Activated CD4-positive, alpha-beta T cell treated with anti-CD3 and anti-CD28 coated beads for 24 hours (primary cell): ENCODE results near the gene XRN1.
"Not testable (repeated sequence)": the region's sequence is repeated elsewhere in the genome, so short reads cannot be mapped to it uniquely, and the experiment has no call there.

Experiments used
- DNase-seq, 2 donors: peaks; one replicate each; pipeline ENCODE4 v3.0.0-alpha.2; 2020; ENCODE audit warnings: low read depth in 2 of 2

XRN1 gene

GRCh38 chr3:142337994-142338393 lies 109.8 kb downstream of the XRN1 start:
- DNase-seq = no peak

- DNase-seq = no peak
Measured at GRCh38 chr3:142332390-142332789, 115.4 kb downstream of the XRN1 start.

GRCh38 chr3:142324275-142324953 lies 123.4 kb downstream of the XRN1 start:
- DNase-seq = not testable (repeated sequence)

GRCh38 chr3:142319912-142320311 lies 127.9 kb downstream of the XRN1 start:
- no peak for DNase-seq

GRCh38 chr3:142319094-142319493 lies 128.7 kb downstream of the XRN1 start:
- DNase-seq = no peak

GRCh38 chr3:142318331-142318730 lies 129.5 kb downstream of the XRN1 start:
- no peak for DNase-seq

- DNase-seq = not testable (repeated sequence)
Measured at GRCh38 chr3:142315978-142316388, 131.9 kb downstream of the XRN1 start.

GRCh38 chr3:142315083-142315482 lies 132.8 kb downstream of the XRN1 start:
- DNase-seq = no peak

- DNase-seq = no peak
Measured at GRCh38 chr3:142310439-142310838, 137.4 kb downstream of the XRN1 start.

GRCh38 chr3:142302847-142303246 lies 145.0 kb downstream of the XRN1 start:
- not testable (repeated sequence) for DNase-seq

GRCh38 chr3:142298626-142299025 lies 149.2 kb downstream of the XRN1 start:
- no peak for DNase-seq

- DNase-seq = no peak
Measured at GRCh38 chr3:142296507-142296906, 151.3 kb downstream of the XRN1 start.

GRCh38 chr3:142287866-142288638 lies 159.8 kb downstream of the XRN1 start:
- DNase-seq = no peak

- DNase-seq = no peak
Measured at GRCh38 chr3:142285083-142285517, 162.7 kb downstream of the XRN1 start.

GRCh38 chr3:142282503-142282902 lies 165.3 kb downstream of the XRN1 start:
- DNase-seq = no peak

- DNase-seq = no peak
Measured at GRCh38 chr3:142281474-142281873, 166.4 kb downstream of the XRN1 start.

- peak in 1 of 2 donors; percentile 17 for DNase-seq
Measured at GRCh38 chr3:142279965-142280590, 167.8 kb downstream of the XRN1 start.

GRCh38 chr3:142278451-142278850 lies 169.4 kb downstream of the XRN1 start:
- DNase-seq = no peak

GRCh38 chr3:142276781-142277180 lies 171.1 kb downstream of the XRN1 start:
- no peak for DNase-seq

- no peak for DNase-seq
Measured at GRCh38 chr3:142275856-142276255, 172.0 kb downstream of the XRN1 start.

GRCh38 chr3:142274908-142275307 lies 172.9 kb downstream of the XRN1 start:
- DNase-seq = no peak

- DNase-seq = no peak
Measured at GRCh38 chr3:142273501-142273900, 174.3 kb downstream of the XRN1 start.
